Eye (tissue), 1 donor: ENCODE data around the gene SULF2.

ENCODE experiments used
- DNase-seq: peaks from one replicate; pipeline ENCODE4 v3.0.0-alpha.2; 2015

The SULF2 gene

GRCh38 chr20:47760686-47761481, 24.4 kb downstream of the SULF2 start:
- no peak for DNase-seq

- no peak for DNase-seq
These were observed 26.5 kb downstream of the SULF2 start for GRCh38 chr20:47758517-47759450.

GRCh38 chr20:47757145-47758035, 27.9 kb downstream of the SULF2 start:
- peak; percentile 83 for DNase-seq

DNA sequence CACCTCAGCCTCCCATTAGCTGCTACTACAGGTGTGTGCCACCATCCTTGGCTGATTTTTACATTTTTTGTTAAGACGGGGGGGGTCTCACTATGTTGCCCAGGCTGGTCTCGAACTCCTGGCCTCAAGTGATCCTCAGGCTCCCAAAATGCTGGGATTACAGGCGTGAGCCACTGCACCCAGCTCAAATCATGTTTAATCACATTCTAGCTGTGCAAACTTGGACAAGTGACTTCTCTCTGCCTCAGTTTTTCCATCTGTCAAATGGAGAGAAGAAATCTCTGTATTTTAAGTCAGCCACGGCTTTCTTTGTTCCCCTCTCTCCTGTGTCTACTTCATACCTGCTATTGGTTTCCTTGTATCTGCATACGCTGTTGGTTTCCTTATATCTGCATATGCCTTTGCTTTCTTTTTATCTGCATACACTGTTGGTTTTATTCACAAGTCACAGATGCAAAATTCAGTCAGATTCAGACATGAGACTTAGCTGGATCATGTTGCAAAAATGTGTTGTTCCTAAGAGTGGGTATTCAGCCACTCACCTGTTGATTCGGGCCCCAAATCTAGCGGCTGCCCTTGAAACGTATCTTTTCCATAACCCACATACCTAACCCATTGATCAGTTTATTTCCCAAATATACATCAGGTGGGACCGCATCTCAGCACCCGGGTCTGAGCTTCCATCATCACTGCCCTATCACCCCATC, 30.2 kb downstream of the SULF2 start:
- no peak for DNase-seq

DNA sequence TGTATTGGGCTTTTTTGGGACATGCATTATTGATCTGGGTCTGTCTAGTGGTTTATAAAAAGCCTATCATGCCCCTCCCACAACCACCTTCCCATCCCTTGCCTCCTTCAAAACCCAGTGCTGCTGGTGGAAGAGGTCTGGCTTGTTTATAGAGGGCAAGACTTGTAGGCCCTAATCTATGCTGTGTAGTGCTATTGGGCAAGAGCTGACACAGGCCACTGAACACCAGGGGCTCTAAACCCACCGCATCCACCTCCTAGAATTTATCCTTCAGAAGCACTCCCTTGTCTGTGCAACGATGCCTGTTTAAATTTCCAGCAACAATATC, 30.9 kb downstream of the SULF2 start:
- DNase-seq = no peak

DNA sequence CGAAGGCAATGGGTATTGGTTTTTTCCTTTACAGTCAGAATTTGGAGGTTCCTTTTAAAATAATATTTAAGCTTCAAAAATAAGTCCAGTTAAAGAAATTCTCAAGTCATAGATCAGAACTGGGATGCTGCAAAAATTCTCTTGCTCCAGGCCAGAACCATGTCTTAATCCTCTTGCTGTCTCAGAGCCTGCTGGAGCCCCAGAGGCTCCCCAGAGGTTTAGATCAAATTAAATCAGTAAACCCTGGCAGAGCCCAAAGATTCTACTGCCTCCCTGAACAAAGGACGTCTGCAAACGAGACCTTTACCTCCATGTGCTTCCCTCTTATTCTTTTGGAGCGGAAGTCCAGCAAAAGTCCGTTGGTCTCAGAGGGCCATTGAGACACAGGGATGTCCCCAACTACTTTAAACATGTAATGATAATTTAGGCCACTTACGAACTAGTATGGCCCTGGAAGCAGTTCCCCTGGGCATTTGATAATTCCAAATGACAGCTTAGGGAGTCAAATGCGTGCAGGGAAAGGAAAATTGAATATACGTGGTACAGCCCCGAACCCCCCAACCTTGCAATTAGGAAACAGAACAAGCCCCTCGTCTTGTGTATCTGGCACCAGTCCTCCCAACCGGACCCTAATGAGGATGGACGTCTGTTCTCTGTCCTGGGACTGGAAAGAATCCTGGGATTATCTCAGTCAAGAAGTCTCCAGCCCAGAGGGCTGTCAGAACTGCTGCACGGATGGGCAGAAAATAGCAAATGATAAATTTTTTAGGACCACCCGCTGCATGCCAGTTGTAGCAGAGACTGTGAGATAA, 31.5 kb downstream of the SULF2 start:
- DNase-seq = peak; percentile 73

DNA sequence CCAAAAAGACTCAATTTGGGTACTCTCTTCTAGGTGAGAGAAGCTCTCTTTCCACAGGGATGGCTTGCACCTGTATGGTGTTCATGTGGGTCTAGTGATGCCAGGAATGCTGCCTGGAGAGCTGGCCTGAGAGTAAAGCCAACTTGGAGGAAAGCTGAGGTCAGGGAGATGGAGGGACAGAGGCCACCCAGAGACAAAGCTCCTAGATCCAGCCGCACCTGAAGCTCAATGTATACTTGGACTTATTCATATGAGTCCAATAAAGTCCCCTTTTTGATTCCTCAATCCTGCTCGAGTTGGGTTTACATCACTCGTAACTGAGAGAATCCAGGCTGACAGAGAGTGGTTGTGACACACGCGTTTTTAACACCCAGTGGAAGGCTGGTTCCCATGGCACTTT, 33.8 kb downstream of the SULF2 start:
- no peak for DNase-seq

GRCh38 chr20:47749339-47749738, 35.9 kb downstream of the SULF2 start:
- DNase-seq = no peak

GRCh38 chr20:47748823-47749222, 36.5 kb downstream of the SULF2 start:
- no peak for DNase-seq

DNA sequence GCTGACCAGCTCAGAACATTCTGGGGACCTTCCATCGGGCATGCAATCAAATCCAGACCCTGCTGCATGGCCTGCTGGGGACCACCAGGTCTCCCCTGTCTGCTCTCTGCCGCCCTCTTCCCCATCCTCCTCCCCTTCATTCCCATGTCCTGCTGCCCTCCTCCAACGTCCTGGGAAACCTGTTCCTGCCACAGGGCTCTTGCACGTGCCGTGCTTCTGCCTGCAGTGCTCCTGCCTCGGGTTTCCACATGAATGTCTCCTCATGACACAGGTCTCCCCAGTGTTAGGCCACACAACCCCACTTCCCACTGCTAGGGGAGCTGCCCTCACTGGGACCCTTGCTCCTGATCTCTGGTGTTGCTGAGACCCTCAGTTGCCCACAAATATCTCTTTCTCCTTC, 37.2 kb downstream of the SULF2 start:
- no peak for DNase-seq

DNA sequence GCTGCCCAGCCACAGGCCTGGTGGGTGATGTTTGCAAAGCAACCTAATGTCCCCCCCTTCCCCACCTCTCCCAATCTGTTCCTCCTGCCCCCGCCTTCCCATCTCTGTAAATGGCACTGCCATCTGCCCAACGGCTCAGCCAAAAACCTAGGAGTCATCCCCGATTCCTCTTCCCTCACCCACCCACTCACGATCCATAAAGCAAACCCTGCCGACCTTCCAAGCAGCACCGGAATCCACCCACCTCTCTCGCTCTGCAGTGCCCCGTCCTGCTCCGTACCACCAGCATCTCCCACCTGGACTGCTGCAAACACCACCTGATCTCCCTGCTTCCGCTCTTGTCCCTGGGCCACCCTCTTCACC, 37.6 kb downstream of the SULF2 start:
- DNase-seq = no peak

- DNase-seq = no peak
These were observed 40.5 kb downstream of the SULF2 start for GRCh38 chr20:47744803-47745202.

DNA sequence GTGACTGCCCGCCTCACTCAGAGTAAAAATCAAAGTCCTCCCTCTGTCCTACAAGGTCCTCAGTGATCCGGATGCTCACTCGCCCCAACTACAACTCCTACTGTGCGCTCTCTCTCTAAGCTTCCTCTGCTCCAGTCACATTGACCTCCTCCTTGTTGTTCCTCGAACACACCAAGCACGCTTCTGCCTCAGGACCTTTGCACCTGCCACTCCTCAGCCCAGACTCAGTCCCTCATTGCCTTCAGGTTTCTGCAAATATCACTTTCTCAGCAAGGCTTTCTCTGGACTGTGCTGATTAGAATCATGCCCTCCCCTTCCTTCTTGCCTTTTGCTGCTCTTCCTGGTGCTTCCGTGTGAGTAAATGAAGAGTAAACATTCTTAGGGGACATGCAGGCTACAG, 41.6 kb downstream of the SULF2 start:
- DNase-seq = no peak

DNA sequence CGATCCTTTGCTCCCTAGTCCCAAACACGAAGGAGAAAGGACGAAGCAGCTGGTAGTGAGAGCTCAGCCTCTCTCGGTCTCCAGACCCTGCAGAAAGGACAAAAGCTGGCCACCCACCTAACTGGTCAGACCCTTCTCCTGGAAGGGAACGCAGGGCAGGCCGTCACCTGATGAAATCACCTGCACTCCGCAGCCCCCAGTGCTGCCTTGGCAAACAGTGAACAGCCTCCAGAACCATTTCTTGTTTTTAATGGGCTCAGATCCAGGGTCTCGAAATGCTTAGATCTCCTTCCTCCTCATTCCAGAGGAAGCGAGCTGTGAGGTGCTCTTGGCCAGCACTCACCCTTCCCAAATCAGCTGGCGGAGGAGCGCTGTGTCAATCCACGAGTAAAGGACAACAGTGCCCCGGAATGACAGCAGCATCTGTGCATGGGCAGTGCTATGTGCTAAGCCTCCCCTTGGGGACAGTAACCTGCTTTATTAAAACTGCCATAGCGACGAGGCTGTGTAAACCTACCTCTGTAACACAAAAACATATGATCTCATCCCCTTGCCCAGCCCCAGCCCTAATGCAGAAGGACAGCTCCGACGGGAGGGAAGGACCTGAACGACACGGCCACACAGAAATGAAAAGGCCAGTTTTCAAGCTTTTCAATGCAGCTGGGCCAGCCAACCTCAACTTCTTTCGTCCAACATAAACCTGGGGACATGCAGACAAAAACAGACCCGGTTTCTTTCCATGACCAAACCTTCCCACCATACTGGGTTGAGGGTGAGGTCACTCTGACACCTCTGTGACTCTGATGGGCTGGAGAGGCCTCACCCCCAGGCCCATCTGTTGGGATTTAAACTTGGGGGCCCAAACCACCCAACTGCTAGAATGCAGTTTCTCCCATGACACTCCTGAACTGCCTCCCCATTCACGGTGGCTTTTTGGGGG, 43.3 kb downstream of the SULF2 start:
- DNase-seq = peak; percentile 81

GRCh38 chr20:47740862-47741184, 44.5 kb downstream of the SULF2 start:
- DNase-seq = no peak

DNA sequence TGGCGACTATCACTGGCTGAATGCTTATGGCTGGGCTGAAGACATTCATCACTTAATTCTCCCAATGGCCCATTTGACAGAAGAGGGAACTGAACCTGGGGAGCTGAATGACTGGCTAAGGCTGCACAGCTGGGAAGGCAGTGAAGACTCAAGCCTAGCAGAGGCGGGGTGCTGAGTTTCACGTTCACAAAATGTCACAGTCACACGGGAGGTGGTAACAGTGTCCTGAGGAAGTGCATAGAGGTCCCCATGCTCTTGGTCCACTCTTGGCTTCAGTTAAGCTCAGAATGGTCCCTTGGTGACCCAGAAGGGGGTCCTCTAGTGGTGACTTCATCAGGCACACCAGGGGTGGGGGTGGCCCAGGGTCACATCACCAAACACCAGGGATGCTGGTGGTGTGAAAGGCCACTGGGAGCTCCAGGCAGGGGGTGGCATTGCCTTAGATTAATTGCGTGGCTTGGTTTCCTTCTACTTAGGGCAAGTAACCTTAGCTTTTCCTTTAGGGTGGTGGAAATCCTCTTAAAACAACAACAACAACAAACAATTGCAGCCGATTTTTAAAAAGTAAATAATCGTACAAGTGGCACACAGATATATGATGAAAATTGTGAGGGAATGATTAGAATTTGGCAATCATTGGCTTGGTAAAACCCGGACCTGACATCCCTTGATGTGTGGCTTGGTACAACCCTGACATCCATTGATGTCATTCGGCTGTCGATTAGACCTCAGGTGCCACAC, 45.0 kb downstream of the SULF2 start:
- no peak for DNase-seq

DNA sequence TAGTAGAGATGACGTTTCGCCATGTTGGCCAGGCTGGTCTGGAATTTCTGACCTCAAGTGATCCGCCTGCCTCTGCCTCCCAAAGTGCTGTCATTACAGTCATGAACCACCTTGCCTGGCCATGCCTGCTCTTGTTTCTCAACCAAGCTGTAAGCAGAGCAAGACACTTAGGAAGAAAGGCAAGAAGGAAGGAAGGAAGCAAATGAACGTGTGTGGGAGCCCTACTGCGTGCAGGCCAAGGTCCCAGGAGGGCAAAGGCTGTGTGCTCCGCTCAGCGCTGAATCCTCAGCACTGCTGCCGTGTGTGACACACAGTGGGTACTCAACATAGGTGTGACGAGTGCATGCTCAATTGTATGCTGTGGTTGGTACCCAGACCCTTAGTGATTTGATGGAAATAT, 47.4 kb downstream of the SULF2 start:
- DNase-seq = no peak

GRCh38 chr20:47736570-47737152, 48.6 kb downstream of the SULF2 start:
- DNase-seq = no peak
